ENCODE measurements around the gene PLA2G12A.
"Not testable (repeated sequence)": the region's sequence is repeated elsewhere in the genome, so short reads cannot be mapped to it uniquely, and the experiment has no call there.

Gene PLA2G12A

GRCh38 chr4:109682875-109683274 is 47.0 kb downstream of the PLA2G12A start:
- no peak for FAIRE-seq
- no peak for DNase-seq (ENCODE audit: low spot score)

- not testable (repeated sequence) for FAIRE-seq; DNase-seq (ENCODE audit: low spot score)
Measured at GRCh38 chr4:109678925-109679324, 50.9 kb downstream of the PLA2G12A start.

- not testable (repeated sequence) for FAIRE-seq
Measured at GRCh38 chr4:109678472-109678871, 51.4 kb downstream of the PLA2G12A start.

GRCh38 chr4:109676886-109677285 is 53.0 kb downstream of the PLA2G12A start:
- DNase-seq (ENCODE audit: low spot score) (no peak), FAIRE-seq (no peak)

More at GRCh38 chr4:109678472-109678871, 51.4 kb downstream of the PLA2G12A start:
- DNase-seq (ENCODE audit: low spot score): not testable (repeated sequence)

GRCh38 chr4:109675843-109676242 is 54.0 kb downstream of the PLA2G12A start:
- DNase-seq (ENCODE audit: low spot score) (no peak), FAIRE-seq (no peak)

GRCh38 chr4:109675181-109675580 is 54.7 kb downstream of the PLA2G12A start:
- no peak for DNase-seq (ENCODE audit: low spot score)
- FAIRE-seq: no peak

GRCh38 chr4:109673303-109673702 is 56.6 kb downstream of the PLA2G12A start:
- FAIRE-seq (no peak), DNase-seq (ENCODE audit: low spot score) (no peak)

GRCh38 chr4:109672169-109672930 is 57.5 kb downstream of the PLA2G12A start:
- FAIRE-seq (no peak), DNase-seq (ENCODE audit: low spot score) (no peak)

- no peak for FAIRE-seq
- DNase-seq (ENCODE audit: low spot score): no peak
Measured at GRCh38 chr4:109671350-109671749, 58.5 kb downstream of the PLA2G12A start.

GRCh38 chr4:109665783-109666485 is 63.9 kb downstream of the PLA2G12A start:
- FAIRE-seq (no peak), DNase-seq (ENCODE audit: low spot score) (no peak)

- FAIRE-seq: no peak
- no peak for DNase-seq (ENCODE audit: low spot score)
Measured at GRCh38 chr4:109662771-109663170, 67.1 kb downstream of the PLA2G12A start.

- FAIRE-seq (no peak), DNase-seq (ENCODE audit: low spot score) (no peak)
Measured at GRCh38 chr4:109662116-109662515, 67.8 kb downstream of the PLA2G12A start.
